Measurements from ENCODE around the gene WDR73. TPM values are rescaled to one million over a fixed set of nuclear protein-coding genes. Genes with fewer than 3 reads are reported as not detected.

WDR73 gene
- total and polyA plus RNA-seq, 9 of the 15 experiments (the other 6 are each of a cell fraction or from before 2014, with no cell fraction given): 9.2 to 25.4 (median 21.7) TPM

GRCh38 chr15:84604826-84605553 lies 49.1 kb downstream of the WDR73 start:
- Histone ChIP-seq H3K9me1 (ENCODE audit: control insufficient read depth, insufficient read depth, low read length) (no peaks in the 10 kb centered on the region), H3K4me1 (replicated peaks in 1 of 2; ENCODE audit: control insufficient read depth in 2 of 2, insufficient read depth in 2 of 2, low read length in 2 of 2) (peaks cover 5 to 23% of the 10 kb centered on the region in 2 experiments; a peak in 4 of 5 replicates), H3K4me3 (no peak overlapping the region), H3K27me3 (ENCODE audit: control insufficient read depth in 2 of 2, insufficient read depth in 2 of 2, low read length in 2 of 2) (no peaks in the 10 kb centered on the region), H3K4me2 (ENCODE audit: insufficient read depth, low read length) (no peak overlapping the region), H3K9ac (ENCODE audit: insufficient read depth in 1 of 2, low read depth in 2 of 2, low read length in 2 of 2) (peak overlapping the region in 1 of 2 experiments; percentile 28; a peak in 1 of 4 replicates), H3K79me2 (ENCODE audit: control insufficient read depth, insufficient read depth, low read length) (peaks cover 4% of the 10 kb centered on the region; the same call in 1 of the 3 replicates), H4K20me1 (replicated peaks; ENCODE audit: control insufficient read depth, insufficient read depth, low read length) (no peaks in the 10 kb centered on the region), H3K27ac (ENCODE audit: extremely low read depth, low read depth, low read length) (no peak overlapping the region), H3K36me3 (ENCODE audit: control insufficient read depth, insufficient read depth, low read length) (peaks cover 17% of the 10 kb centered on the region; the same call in 1 of the 3 replicates), H3K9me3 (replicated peaks; ENCODE audit: control insufficient read depth, insufficient read depth, low read depth, low read length) (no peaks in the 10 kb centered on the region), H2AFZ (ENCODE audit: low read depth, low read length) (no peak overlapping the region)
- WGBS (ENCODE audit: insufficient coverage, low coverage, missing lambda C conversion rate): 74% methylated on average over 19 of the region's 19 CpGs
- ATAC-seq: no peak
- DNase-seq (ENCODE audit: extremely low read depth in 1 of 4, low spot score in 3 of 4): no peak
- POLR2A ChIA-PET: interaction anchor here (1.1 to 1.2 kb wide), 3 partner anchors 16 to 28 kb away, joined by 3 to 6 read pairs (median 4); no protein-coding TSS in a partner anchor
- BruUV-seq (replicated peaks): no TSS peak
- intact Hi-C loops (cut with micrococcal nuclease) (no loop called here), in situ Hi-C loops (cut with MboI) (no loop called here)
- CTCF ChIA-PET (ENCODE audit: low intra/inter-chr PET ratio): no interaction called here
- no peak for FAIRE-seq
- TF ChIP-seq ETS2 (tag; IDR thresholded peaks at IDR 0.05; ENCODE audit: borderline replicate concordance, poor library complexity, severe bottlenecking) (no peak), HDAC1 (IDR thresholded peaks at IDR 0.05) (no peak), ZNF143 (CRISPR knock-in tag; IDR thresholded peaks at IDR 0.05) (no peak), ZBTB11 (CRISPR knock-in tag; IDR thresholded peaks at IDR 0.05) (no peak), CTBP1 (IDR thresholded peaks at IDR 0.05; ENCODE audit: borderline replicate concordance) (no peak), ETV6 (IDR thresholded peaks at IDR 0.05; ENCODE audit: borderline replicate concordance in 1 of 2, low read depth in 2 of 2, low read length in 1 of 2) (no peak), ETV6 (CRISPR knock-in tag; IDR thresholded peaks at IDR 0.05; ENCODE audit: borderline replicate concordance) (no peak), SMARCA5 (IDR thresholded peaks at IDR 0.05) (peak; percentile 40; the same call in 1 of the 2 replicates), SUPT5H (IDR thresholded peaks at IDR 0.05) (no peak), ELF1 (tag; IDR thresholded peaks at IDR 0.05) (no peak), NFIC (IDR thresholded peaks at IDR 0.05) (no peak), ELK1 (CRISPR knock-in tag; IDR thresholded peaks at IDR 0.05) (no peak), EGR1 (conservative IDR thresholded peaks at IDR 0.05) (peak; percentile 57), ZFP36 (IDR thresholded peaks at IDR 0.05; ENCODE audit: low read depth, low read length, partially characterized antibody) (peak; percentile 92), PTBP1 (IDR thresholded peaks at IDR 0.05; ENCODE audit: low read depth, low read length) (no peak), ZNF41 (CRISPR knock-in tag; conservative IDR thresholded peaks at IDR 0.05) (no peak), ARHGAP35 (IDR thresholded peaks at IDR 0.05; ENCODE audit: partially characterized antibody) (no peak), ZNF830 (CRISPR knock-in tag; IDR thresholded peaks at IDR 0.05) (no peak)
